GM21360 (cell line): ENCODE measurements around the gene CERS5.
"Not testable (repeated sequence)": the region's sequence is repeated elsewhere in the genome, so short reads cannot be mapped to it uniquely, and the experiment has no call there.

Experiments used
- ATAC-seq: cut with Tn5 transposase; IDR thresholded peaks from one replicate; pipeline ENCODE4 v1.9.1; 2021; ENCODE audit warnings: mild to moderate bottlenecking, moderate library complexity; ENCODE audit not compliant: unreplicated experiment

The CERS5 gene

DNA sequence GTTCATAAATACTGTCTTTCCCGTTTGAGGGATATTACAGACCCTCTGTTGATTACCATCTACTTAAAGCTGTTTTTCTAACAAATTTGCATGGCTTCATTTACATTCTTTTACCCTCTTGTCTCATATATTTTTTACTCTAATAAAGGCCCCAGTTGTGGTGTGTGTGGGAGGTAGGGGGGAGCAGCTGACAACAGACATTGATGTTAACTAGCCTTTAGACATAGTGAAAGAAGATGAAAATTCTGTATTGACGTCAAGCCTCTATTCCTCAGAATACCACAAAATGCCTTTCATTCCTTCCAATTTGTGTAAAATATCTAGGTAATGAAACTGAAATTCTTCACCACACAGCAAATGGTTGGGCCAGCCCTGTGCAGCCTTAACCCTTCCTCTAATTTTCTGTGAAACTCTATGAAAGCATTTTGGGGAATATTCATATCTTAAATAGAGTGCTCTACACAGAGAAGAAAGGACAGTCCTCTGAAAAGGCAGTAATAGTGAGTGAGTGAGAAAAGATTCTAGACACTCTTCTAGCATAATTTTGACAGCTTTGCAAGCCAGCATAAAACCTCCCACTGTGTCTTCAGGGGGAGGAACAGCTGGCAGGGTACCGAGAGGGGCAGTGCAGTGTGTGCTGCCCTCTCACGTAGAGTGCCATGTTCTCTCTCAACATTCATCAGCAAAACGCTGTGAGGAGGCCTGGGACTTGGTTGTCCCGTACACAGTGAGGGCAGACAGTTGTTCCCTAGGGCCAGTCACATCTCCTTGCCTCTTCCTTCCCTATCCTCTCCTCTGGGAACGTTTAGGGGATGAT, 20.1 kb upstream of the CERS5 start:
- ATAC-seq, result peak; percentile 41

DNA sequence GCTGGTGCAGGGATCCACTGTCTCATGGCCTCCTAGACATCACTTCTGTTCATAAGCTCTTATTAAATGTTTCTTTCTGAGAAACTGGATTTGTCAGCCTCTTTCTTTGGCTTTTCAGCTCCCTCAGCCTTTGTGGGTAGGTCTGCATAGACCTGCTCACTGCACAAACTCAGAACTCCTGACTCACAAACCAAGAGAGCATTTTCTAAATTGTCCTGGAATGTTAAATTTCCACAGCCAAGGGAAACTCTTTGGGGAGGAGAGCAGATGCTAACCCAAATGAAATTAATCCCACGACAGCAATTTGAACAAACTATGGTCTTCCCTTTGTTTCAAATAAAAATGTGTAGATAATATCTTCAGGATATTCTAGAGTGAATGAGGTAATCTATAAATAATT, 19.5 kb upstream of the CERS5 start:
- ATAC-seq, result no peak

DNA sequence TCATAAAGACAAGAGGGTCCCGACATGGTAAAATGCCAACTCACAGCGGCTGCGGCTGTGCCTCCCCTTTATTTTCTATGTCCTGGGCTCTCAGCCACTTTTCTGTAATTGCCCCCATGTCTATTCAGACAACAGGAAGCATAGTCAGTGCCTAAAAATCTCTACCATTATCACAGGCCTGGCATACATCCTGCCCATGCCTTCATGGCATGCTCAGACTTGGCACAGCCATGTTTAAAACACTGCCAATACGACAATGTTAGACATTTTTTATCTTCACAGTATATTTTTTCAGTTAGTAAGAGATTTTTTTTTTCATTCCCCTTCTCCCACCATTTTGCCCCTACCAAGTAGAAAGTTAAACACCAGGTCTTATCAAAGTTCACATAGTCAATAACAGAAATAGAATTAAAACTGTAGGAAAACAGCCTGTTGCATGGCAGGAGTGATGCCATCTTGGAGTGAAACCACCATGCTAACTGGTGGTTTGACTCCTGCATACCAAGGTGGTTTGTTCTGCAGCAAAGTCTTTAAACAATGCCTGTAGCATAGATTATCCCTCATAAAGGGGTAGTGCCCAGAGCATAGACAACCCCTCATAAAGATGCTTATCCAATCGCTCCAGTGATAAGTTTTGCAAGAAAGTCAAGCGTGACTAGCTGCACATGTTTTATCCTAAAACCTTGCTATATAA, 18.9 kb upstream of the CERS5 start:
- ATAC-seq, result no peak

DNA sequence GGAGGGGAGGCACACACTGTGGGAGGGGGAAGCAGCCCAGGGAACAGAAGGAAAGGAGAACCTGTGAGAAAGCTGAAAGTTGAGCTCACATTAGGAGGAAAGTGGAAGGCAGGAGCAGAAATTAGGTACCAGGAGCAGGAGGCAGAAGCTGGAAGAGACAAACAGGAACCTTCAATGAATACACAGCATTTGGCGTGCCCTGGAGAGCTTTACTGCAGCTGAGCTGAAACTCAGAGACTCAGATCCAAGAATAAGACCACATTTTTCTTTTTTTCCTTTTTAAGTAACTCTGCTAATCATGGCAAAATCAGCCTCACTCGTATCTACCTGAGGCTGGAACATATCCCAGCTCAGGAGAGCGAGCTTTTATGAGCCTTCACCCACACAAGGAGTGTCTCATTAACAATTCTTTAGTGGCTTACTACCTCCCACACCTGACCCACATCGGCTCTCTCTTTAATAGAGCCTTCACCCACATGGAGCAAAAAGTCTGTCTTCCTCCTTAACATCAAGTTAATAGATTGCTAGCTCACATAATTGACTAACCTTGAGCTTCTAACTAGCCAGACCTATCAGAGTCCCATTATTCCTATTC, 18.2 kb upstream of the CERS5 start:
- no peak for ATAC-seq

DNA sequence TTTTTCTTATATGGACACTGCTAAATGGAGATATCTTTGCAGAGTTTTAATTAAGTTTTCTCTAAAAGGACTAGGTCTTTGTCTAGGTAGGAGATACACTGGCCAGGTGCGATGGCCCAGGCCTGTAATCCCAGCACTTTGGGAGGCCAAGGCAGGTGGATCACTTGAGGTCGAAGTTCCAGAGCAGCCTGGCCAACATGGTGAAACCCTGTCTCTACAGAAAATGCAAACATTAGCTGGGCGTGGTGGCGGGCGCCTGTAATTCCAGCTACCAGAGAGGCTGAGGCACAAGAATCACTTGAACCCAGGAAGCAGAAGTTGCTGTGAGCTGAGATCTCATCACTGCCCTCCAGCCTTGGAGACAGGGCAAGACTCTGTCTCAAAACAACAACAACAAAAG, 17.1 kb upstream of the CERS5 start:
- no peak for ATAC-seq

DNA sequence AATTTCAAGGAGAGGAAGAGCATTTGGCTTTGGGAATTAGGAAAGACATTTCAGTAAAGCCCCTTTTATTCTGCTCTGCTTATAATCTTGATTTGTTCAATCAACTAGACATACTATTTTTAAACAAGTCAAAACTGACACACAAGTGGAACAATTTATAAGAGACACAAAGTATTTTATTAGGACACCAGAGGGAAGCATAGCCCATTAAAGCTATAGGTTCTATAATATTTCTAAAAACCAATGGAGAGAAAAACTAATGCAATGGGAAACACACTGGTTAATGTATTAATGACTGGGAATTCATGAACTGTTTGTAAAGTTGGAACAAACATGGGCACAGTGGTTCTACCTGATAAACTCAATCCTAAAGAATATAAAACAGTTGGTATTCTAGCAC, 15.3 kb upstream of the CERS5 start:
- no peak for ATAC-seq

DNA sequence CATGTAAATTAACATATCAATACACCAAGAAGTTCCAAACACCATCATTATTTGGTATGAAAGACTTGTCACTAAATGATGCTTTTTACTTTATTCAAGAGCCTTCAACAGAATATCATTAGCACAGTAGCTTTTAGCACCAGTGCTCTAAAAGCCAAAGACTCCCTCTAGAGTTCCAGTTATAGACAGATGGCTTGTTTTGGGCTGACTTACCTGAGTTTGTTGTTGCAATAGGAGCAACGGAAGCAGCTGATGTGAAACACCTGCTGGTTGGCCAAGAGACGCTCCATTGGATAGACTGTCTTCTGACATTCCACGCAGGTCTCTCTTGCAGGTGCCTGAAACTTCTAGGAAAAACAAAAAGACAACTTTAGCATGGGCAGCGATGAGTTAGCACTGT, 14.5 kb upstream of the CERS5 start:
- ATAC-seq, result no peak

DNA sequence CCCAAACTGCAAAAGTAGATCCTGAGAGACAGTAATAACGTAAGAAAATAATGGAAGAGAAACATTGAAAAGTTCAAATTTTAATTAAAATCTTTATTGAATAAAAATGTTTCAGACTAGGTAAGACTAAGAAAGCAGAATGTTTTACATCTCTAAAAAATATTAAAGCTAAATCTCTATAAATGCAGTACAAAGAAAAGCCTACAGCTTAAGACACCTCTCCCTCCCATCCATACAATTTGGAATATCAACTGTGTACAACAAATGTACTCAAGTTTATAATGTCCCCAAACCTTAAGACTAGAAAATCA, 8.5 kb upstream of the CERS5 start:
- no peak for ATAC-seq

DNA sequence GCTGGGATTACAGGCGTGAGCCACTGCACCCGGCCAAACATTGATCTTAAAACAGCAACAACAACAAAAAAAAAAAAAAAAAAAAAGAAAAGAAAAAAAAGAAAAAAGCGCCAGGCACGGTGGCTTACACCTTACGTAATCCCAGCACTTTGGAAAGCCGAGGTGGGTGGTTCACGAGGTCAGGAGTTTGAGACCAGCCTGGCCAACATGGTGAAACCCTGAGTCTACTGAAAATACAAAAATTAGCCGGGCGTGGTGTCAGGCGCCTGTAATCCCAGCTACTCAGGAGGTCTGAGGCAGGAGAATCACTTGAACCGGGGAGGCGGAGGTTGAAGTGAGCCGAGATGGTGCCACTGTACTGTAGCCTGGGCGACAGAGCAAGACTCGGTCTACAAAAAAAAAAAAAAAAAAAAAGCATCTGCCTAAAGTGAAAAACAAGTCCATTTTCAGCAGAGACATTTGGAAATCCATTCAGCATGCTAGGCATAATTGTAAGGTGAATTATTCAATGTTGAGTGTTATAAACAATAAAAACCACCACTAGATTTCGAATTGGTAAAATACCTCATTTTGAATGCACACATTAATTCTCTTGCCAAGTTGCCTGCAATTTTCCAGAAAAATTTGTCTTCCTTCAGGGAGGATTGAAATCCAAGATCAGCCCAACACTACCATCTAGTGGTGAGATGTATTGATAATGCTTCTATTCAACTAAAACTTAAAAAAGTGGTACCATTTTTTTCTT, 8.0 kb upstream of the CERS5 start:
- no peak for ATAC-seq

DNA sequence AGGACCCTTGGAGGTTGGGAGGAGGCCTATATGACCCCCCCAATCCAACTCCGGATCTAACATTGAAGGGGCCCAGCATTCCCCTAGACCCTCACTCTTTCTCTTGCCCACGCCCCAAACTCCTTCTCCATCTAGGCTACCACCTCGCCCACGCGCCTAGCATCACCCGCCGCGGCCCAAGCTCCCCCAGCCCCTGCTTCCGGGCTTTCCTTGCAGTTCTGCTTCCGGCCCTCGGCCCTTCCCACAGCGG, 445 bp downstream of the CERS5 start:
- peak; percentile 24 for ATAC-seq

DNA sequence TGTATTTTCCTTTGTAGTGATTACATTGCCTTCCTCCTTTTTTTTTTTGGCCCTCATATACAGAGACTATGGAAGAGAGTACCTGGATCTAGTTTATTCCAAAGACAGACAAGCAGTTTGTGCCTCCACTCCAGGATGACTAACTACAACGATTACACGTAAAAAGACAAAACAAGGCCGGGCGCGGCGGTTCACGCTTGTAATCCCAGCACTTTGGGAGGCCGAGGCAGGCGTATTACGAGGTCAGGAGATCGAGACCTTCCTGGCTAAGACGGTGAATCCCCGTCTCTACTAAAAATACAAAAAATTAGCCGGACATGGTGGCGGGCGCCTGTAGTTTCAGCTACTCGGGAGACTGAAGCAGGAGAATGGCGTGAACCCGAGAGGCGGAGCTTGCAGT, 2.2 kb downstream of the CERS5 start:
- ATAC-seq, result no peak

DNA sequence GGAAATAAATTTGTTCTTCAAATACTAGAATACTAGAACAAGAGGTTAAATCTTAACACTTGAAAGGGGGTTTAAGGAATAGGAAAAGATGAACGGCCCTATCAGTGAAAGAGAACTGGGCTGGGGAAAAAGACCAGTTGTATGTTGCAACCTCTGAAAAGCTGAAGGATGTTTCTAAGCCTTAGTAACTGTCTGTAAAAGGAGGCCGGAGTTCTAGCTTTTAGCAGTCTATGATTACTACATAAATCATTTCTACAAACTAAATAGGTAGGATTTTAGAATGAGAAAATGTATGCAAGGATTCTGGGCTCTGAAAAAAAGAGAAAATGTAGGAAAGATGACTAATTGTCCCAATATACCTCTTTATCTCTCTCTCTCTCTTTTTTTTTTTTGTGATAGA, 4.9 kb downstream of the CERS5 start:
- no peak for ATAC-seq

DNA sequence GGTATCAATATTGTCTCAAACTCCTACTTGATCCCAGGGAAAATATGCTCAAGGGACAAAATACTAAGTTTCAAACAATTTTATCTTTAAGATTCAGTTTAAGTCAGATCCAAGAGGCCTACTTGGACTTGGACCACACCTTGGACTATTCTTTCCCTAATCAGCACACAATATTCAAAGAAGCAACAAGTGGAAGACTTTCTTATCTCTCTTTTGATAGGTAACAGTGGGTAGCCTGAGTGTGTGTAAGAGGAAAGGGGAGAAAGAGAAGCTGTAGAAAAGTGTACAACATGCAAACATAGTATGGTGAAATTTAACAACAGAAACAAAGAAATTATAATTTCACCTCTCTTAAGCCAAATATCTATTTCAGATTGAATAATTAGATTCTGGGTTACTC, 6.5 kb downstream of the CERS5 start:
- ATAC-seq, result no peak

DNA sequence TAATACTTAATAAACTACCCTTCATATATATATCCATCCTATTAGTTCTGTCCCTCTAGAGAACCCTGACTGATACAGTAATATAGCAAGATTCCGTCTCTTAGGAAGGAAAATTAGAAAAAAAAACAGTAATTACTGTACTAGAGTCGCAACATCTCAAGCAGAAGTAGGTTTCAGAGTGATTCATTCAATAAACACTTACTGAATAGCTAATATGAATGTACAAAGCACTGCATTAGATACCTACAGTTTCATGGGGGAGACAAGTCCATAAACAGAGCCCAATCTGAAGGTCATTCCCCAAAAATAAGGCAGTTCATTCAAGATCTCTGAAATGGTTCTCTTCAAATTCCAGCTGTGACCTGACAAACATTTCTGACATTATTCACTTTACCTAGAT, 9.9 kb downstream of the CERS5 start:
- no peak for ATAC-seq

DNA sequence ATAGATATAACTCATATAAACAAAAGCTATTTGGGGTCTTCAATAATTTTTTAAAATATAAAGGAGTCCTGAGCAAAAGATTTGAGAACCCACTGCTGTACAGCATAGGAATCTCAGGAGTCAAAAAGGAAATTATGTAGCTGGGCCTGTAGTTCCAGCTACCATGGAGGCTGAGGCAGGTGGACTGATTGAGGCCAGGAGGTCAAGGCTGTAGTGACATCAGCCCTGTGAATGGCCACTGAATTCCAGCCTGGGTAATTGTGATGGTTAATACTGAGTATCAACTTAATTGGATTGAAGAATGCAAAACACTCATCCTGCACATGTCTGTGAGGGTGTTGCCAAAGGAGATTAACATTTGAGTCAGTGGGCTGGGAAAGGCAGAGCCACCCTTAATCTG, 10.5 kb downstream of the CERS5 start:
- no peak for ATAC-seq

DNA sequence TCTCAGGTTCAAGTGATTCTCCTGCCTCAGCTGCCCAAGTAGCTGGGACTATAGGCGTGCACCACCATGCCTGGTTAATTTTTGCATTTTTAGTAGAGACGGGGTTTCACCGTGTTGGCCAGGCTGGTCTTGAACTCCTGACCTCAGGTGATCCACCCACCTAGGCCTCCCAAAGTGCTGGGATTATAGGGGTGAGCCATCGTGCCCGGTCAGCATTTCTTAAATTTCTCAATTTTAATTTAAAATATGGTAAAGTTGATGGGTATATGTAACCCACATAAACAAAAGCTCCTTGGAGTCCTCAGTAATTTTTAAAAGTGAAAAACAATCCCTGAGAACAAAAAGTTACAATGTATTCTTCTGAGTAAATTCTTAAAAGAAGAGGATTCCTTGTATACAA, 12.2 kb downstream of the CERS5 start:
- not testable (repeated sequence) for ATAC-seq

DNA sequence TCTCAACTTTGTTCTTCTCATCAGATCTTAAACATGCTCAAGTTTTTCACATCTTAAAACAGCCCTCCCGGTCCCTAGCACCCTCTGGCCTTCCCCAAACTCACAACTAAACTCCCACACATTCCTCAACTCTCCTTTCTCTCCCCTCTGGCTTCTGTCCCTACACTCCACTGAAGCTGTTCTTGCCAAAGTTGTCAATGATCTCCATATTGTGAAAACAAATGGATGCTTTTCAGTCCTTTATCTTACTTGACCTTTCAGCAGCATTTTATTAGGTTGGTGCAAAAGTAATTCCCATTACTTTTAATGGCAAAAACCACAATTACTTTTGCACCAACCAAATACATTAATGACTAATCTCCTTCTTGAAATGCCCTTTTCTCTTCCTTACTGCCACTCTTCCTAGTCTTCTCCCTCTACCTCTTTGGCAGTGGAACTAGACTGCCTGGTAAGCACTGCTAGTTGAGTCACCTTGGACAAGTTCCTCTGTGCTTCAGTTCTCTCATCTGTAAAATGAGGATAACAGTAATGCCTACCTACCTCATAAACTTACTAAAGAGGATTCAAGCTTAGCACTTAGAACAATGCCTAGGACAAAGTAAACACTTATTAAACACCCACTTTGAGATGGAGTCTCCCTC, 16.0 kb downstream of the CERS5 start:
- no peak for ATAC-seq

DNA sequence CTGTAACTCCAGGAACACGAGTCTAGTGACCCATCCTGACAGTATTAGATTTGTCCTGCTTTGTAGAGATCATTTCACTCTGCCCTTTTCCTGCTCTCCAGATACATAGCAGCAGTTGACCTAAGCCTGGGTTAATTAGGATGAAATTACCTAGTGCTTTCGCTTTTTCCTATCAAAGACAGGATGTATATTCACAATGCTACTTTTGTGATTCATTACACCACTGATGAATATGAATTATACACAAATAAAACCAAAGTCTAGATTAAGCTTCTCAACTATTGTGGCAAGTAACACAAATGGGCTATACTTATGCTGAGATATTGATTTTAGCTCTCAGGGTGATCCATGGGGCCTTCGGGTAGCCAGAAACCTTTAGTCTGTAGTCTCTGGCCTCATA, 17.9 kb downstream of the CERS5 start:
- no peak for ATAC-seq

DNA sequence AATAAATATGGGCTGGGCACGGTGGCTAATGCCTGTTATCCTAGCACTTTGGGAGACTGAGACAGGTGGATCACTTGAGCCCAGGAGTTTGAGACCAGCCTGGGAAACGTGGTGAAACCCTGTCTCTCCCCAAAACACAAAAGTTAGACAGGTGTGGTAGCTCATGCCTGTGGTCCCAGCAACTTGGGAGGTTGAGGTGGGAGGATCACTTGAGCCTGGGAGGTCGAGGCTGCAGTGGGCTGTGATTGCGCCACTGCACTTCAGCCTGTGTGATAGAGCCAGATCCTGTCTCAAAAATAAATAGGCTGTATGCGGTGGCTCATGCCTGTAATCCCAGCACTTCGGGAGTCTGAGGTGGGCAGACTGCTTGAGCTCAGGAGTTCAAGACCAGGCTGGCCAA, 19.2 kb downstream of the CERS5 start:
- not testable (repeated sequence) for ATAC-seq

DNA sequence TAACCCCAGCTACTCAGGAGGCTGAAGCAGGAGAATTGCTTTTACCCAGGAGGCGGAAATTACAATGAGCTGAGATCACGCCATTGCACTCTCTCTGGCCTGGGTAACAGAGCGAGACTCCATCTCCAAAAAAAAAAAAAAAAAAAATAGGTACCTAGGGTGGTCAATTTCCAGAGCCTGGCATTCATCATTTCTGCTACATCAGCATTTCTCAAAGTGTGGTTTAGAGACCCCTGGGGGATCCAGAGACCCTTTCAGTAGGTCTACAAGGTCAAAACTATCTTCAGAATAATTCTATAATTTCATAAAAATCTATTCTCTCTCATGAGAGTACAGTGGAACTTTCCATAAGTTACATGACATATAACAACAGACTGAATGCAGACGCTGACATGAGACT, 19.9 kb downstream of the CERS5 start:
- ATAC-seq, result no peak

DNA sequence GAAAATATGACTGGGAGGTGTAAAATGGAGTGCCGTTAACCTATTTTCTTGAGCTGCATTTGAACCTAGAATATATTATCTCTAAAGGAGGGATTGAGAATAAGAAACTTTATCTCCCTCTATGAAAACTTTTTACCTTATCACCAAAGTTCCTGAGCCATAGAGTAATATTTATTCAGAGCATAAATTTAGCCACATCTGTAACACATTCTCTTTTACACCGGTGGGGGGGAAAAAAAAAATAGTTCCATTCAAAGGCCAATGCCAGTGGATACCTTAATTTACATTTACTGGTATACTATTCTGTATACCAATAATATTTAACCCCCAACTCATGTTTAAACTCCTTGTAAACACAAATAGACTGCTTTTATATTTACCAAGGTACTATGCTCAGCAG, 21.7 kb downstream of the CERS5 start:
- ATAC-seq, result no peak

DNA sequence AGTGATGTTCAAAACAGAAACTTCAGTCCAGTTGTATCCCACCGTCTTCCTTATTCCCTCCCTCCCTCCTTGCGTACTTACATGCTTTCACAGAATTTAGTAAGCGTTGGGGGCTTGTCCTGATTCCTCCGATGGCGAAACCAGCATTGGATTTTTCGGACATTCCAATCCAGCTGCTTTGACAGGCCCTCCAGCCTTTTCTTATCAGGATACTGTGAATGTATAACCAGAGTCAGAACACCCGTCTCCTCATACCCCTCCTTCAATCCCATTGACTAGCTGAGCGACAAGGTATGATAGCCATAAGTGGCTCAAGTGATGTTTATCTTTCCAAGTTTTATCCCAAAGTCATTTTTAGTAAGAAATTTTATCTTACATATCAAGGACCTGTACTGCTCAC, 24.2 kb downstream of the CERS5 start:
- ATAC-seq, result no peak
